Measurements from ENCODE around the gene RSPO3. TPM values are rescaled to one million over a fixed set of nuclear protein-coding genes. Genes with fewer than 3 reads are reported as not detected.
A peak's percentile ranks its signal among the peaks of the same experiment; 100 is the strongest.

The RSPO3 gene
- total and polyA plus RNA-seq, 7 donors: 12.6 to 32.1 (median 27.4) TPM

DNA sequence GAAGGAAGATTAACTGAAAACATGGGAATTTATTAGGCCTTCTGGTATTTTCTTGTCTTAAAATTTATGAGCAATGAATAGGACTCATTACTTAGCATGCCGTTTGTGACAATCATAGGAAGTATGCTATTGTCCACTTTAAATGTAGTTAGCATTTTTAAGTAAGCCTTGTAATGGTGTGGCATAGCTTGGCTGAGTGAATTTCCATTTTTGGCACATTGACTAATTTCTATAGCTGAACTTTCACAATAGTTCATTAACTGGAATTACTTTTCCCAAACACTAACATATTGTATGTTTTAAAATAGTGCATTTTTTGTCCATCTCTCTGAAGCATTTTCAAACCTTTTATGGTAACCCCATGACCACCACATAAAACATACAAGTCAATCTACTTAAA, 15.7 kb downstream of the RSPO3 start:
- Histone ChIP-seq H3K27ac (peak overlapping the region; percentile 6), H3K4me1 (peaks cover 13% of the 10 kb centered on the region), H3K27me3 (ENCODE audit: insufficient read depth in 3 of 3, low read length in 2 of 3) (no peaks in the 10 kb centered on the region), H3K9me3 (no peaks in the 10 kb centered on the region), H3K36me3 (ENCODE audit: insufficient read depth in 1 of 2, low read depth in 1 of 2) (no peaks in the 10 kb centered on the region), H3K4me3 (no peak overlapping the region)
- TF ChIP-seq, protein P1, sequence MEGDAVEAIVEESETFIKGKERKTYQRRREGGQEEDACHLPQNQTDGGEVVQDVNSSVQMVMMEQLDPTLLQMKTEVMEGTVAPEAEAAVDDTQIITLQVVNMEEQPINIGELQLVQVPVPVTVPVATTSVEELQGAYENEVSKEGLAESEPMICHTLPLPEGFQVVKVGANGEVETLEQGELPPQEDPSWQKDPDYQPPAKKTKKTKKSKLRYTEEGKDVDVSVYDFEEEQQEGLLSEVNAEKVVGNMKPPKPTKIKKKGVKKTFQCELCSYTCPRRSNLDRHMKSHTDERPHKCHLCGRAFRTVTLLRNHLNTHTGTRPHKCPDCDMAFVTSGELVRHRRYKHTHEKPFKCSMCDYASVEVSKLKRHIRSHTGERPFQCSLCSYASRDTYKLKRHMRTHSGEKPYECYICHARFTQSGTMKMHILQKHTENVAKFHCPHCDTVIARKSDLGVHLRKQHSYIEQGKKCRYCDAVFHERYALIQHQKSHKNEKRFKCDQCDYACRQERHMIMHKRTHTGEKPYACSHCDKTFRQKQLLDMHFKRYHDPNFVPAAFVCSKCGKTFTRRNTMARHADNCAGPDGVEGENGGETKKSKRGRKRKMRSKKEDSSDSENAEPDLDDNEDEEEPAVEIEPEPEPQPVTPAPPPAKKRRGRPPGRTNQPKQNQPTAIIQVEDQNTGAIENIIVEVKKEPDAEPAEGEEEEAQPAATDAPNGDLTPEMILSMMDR (IDR thresholded peaks at IDR 0.05): no peak
- ATAC-seq (no peak), DNase-seq (no peak)
- intact Hi-C loops (cut with DNase I): no loop called here
- 26 to 51% (median 47%) methylated on average over 1 of the region's 1 CpG for WGBS, 3 donors

DNA sequence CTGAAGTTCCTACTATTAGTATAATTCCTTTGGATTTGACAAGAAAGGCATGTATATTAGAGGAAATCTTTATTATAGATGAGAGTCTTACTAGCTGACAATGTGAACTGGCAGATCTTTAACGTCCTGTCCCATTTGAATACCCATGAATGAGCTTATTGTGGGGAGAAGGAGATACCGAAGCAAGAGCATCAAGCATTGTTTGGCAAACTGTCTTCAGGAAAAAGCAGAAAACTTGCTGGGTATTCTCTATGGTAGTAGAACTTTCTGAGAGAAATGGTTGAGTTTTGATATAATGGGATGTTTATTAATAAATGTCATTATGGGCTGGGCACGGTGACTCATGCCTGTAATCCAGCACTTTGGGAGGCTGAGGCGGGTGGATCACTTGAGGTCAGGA, 18.3 kb downstream of the RSPO3 start:
- WGBS, 3 donors: 54 to 85% (median 62%) methylated on average over 4 of the region's 4 CpGs
- Histone ChIP-seq H3K27me3 (ENCODE audit: insufficient read depth in 3 of 3, low read length in 2 of 3) (no peaks in the 10 kb centered on the region), H3K4me3 (no peak overlapping the region), H3K36me3 (ENCODE audit: insufficient read depth in 1 of 2, low read depth in 1 of 2) (no peaks in the 10 kb centered on the region), H3K27ac (peak overlapping the region; percentile 18), H3K4me1 (peaks cover 13% of the 10 kb centered on the region), H3K9me3 (no peaks in the 10 kb centered on the region)
- intact Hi-C loops (cut with DNase I): no loop called here
- TF ChIP-seq, protein P1 (IDR thresholded peaks at IDR 0.05): no peak
- DNase-seq (no peak), ATAC-seq (peak in 1 of 4 donors; percentile 30)

DNA sequence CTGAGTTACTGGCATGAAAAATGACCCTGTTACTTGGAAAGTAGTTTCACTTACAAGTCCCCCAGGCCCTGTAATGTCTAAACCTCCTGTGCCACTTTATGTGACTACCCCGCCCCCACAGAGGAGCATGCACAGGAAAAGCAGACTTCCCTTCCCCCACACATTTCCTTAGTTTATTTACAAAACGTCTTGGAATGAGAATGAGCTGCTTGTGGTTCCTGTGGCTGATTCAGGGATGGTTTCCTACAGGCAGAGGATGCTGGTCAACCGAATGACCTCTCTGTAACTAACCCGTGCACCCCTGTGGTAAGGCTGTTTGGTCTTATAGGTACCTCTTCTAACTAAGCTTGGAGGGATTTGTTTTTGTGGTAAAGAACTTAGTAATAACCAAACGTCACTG, 28.5 kb downstream of the RSPO3 start:
- H3K4me3 ChIP-seq: no peak overlapping the region
- no peaks in the 10 kb centered on the region for H3K27me3 ChIP-seq (ENCODE audit: insufficient read depth in 3 of 3, low read length in 2 of 3)
- peaks cover 31% of the 10 kb centered on the region for H3K4me1 ChIP-seq
- WGBS, 3 donors: 14 to 29% (median 16%) methylated on average over 5 of the region's 5 CpGs
- ATAC-seq (peak in 2 of 4 donors; percentile 30 to 46), DNase-seq (no peak)
- no peaks in the 10 kb centered on the region for H3K36me3 ChIP-seq (ENCODE audit: insufficient read depth in 1 of 2, low read depth in 1 of 2)
- peak overlapping the region; percentile 64 for H3K27ac ChIP-seq
- H3K9me3 ChIP-seq: no peaks in the 10 kb centered on the region
- TF ChIP-seq, protein P1 (IDR thresholded peaks at IDR 0.05): no peak
- intact Hi-C loops (cut with DNase I): loop anchor here in 1 of 2 donors (5.0 kb wide), 1 partner anchor 120 kb away; the partner anchor contains the start of gene RNF146

DNA sequence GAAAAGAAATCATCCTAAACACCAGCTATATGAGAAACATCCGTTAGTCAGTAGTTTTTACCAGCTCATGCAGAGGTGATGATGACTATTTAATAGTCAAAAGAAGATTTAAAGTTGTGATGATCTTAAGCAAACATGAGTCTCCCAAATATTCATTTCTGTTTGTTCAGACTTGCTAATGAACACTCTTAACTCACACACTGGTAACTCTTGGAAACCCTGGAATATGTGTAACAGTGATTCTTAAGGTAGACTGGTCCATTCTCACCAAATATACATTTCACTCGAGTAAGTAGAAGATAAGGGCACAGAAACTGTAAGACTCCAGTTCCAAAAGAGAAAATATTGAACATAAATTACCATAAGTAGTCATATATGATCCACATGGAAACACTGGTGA, 29.1 kb downstream of the RSPO3 start:
- H3K9me3 ChIP-seq: no peaks in the 10 kb centered on the region
- no peak overlapping the region for H3K4me3 ChIP-seq
- TF ChIP-seq, protein P1 (IDR thresholded peaks at IDR 0.05): no peak
- no peak for ATAC-seq
- DNase-seq: no peak
- intact Hi-C loops (cut with DNase I): loop anchor here in 1 of 2 donors (5.0 kb wide), 1 partner anchor 120 kb away; the partner anchor contains the start of gene RNF146
- H3K27ac ChIP-seq: peak overlapping the region; percentile 64
- H3K4me1 ChIP-seq: peaks cover 31% of the 10 kb centered on the region
- H3K27me3 ChIP-seq (ENCODE audit: insufficient read depth in 3 of 3, low read length in 2 of 3): no peaks in the 10 kb centered on the region
- H3K36me3 ChIP-seq (ENCODE audit: insufficient read depth in 1 of 2, low read depth in 1 of 2): no peaks in the 10 kb centered on the region
- WGBS, 3 donors: 76 to 80% (median 79%) methylated on average over 2 of the region's 2 CpGs

DNA sequence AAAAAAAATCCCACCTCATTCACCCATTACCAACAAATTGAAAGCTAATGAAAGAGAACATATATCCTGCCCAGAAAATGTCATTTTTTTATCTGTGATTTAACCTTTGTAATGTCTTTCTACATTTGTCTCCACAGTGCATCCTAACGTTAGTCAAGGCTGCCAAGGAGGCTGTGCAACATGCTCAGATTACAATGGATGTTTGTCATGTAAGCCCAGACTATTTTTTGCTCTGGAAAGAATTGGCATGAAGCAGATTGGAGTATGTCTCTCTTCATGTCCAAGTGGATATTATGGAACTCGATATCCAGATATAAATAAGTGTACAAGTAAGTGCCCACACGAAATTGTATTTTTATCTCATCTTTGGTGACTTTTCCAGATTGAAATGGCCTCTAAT, 30.0 kb downstream of the RSPO3 start:
- H3K4me1 ChIP-seq: peaks cover 31% of the 10 kb centered on the region
- peak overlapping the region; percentile 64 for H3K27ac ChIP-seq
- H3K4me3 ChIP-seq: peak overlapping the region; percentile 15
- DNase-seq (peak; percentile 24 to 50), ATAC-seq (peak; percentile 91 to 98 (median 97))
- TF ChIP-seq, protein P1 (IDR thresholded peaks at IDR 0.05): no peak
- no peaks in the 10 kb centered on the region for H3K27me3 ChIP-seq (ENCODE audit: insufficient read depth in 3 of 3, low read length in 2 of 3)
- no peaks in the 10 kb centered on the region for H3K9me3 ChIP-seq
- WGBS, 3 donors: 9 to 14% (median 13%) methylated on average over 3 of the region's 3 CpGs
- intact Hi-C loops (cut with DNase I): loop anchor here in 1 of 2 donors (5.0 kb wide), 1 partner anchor 119 kb away; the partner anchor contains the start of gene RNF146
- H3K36me3 ChIP-seq (ENCODE audit: insufficient read depth in 1 of 2, low read depth in 1 of 2): no peaks in the 10 kb centered on the region

Measured in psoas muscle (tissue), 8 donors.